B cell (primary cell): ENCODE results near the gene GABRD. TPM values are rescaled to one million over a fixed set of nuclear protein-coding genes. Genes with fewer than 3 reads are reported as not detected.

Experiments used
- ATAC-seq: fragments of 200-7000 bp; cut with Tn5 transposase; one replicate; pipeline ENCODE4 v1.10.0; 2021; ENCODE audit warnings: low read depth, mild to moderate bottlenecking, moderate number of reproducible peaks, moderate library complexity
- CTCF ChIA-PET: fragments of 350-600 bp; sonication (Branson Sonifier 250); formaldehyde crosslinking; loops from one replicate; lab custom pipeline; 2021; ENCODE audit warnings: antibody characterized with exemption, inconsistent platforms; lab: Charles Lee
- POLR2A ChIA-PET: fragments of 350-600 bp; sonication (Branson Sonifier 250); formaldehyde crosslinking; loops from one replicate; lab custom pipeline; 2021; ENCODE audit warnings: antibody characterized with exemption; lab: Charles Lee
- DNase-seq: peaks from one replicate; pipeline ENCODE4 v3.0.0; 2013
- H2AFZ ChIP-seq: 2 replicates; pipeline ENCODE4 v1.6.1; 2012; ENCODE audit warnings: mild to moderate bottlenecking, low read depth, low read length; ENCODE audit not compliant: insufficient read depth, poor library complexity, severe bottlenecking
- H3K27ac ChIP-seq, 2 donors: 1 replicate in 1 of 2; 2 replicates in 1 of 2; pipeline ENCODE4 v1.5.1; 2012 to 2013; ENCODE audit warnings: low read length in 2 of 2, mild to moderate bottlenecking in 2 of 2, moderate library complexity in 1 of 2
- H3K27me3 ChIP-seq, 4 experiments: fragments of 200-600 bp in 1 of 4; sonication (generic) in 1 of 4; replicated peaks in 1 of 4; 1 replicate in 2 of 4; 2 replicates in 2 of 4; pipeline versions ENCODE4 v1.6.1 to v1.7.0; 2013 to 2016; ENCODE audit warnings: low read length in 3 of 4, mild to moderate bottlenecking in 2 of 4, mixed read lengths in 1 of 4, moderate library complexity in 1 of 4; ENCODE audit not compliant: insufficient read depth in 4 of 4, control insufficient read depth in 3 of 4; ENCODE audit errors: control extremely low read depth in 1 of 4
- H3K36me3 ChIP-seq, 2 experiments: replicated peaks in 1 of 2; 1 replicate in 1 of 2; 2 replicates in 1 of 2; pipeline versions ENCODE4 v1.6.1 to v1.7.1; 2013; ENCODE audit warnings: low read length in 1 of 2; ENCODE audit not compliant: insufficient read depth in 2 of 2, control insufficient read depth in 1 of 2; ENCODE audit errors: control extremely low read depth in 1 of 2, extremely low read depth in 1 of 2
- H3K4me1 ChIP-seq, 2 donors: fragments of 200-600 bp in 1 of 2; sonication (generic) in 1 of 2; 1 replicate in 1 of 2; 2 replicates in 1 of 2; pipeline versions ENCODE4 v1.5.1 to v1.6.1; 2013 to 2017; ENCODE audit warnings: low read length in 2 of 2; ENCODE audit not compliant: control insufficient read depth in 2 of 2, insufficient read depth in 2 of 2
- H3K4me2 ChIP-seq: replicated peaks from 2 replicates; pipeline ENCODE3; 2012; ENCODE audit warnings: mild to moderate bottlenecking, low read depth, low read length; ENCODE audit not compliant: poor library complexity, severe bottlenecking
- H3K4me3 ChIP-seq, 5 experiments: fragments of 200-600 bp in 1 of 5; sonication (generic) in 1 of 5; 1 replicate in 3 of 5; 2 replicates in 2 of 5; pipeline versions ENCODE4 v1.5.1 to v1.7.0; 2011 to 2016; ENCODE audit warnings: low read length in 4 of 5, mild to moderate bottlenecking in 4 of 5, low read depth in 2 of 5, control low read depth in 1 of 5, moderate library complexity in 1 of 5; ENCODE audit not compliant: insufficient read depth in 1 of 5; ENCODE audit errors: control extremely low read depth in 1 of 5, extremely low read depth in 1 of 5
- H3K79me2 ChIP-seq: fragments of 200-600 bp; sonication (generic); one replicate; pipeline ENCODE4 v1.6.0; 2016; ENCODE audit warnings: low read length; ENCODE audit not compliant: control insufficient read depth, insufficient read depth
- H3K9ac ChIP-seq: fragments of 200-600 bp; sonication (generic); 2 replicates; pipeline ENCODE4 v1.6.1; 2017; ENCODE audit warnings: mild to moderate bottlenecking, low read length, moderate library complexity
- H3K9me3 ChIP-seq, 3 donors: one replicate each; pipeline versions ENCODE4 v1.6.1 to v1.7.1; 2013; ENCODE audit warnings: low read length in 2 of 3; ENCODE audit not compliant: control insufficient read depth in 2 of 3, insufficient read depth in 1 of 3; ENCODE audit errors: control extremely low read depth in 1 of 3
- H4K20me1 ChIP-seq: 2 replicates; pipeline ENCODE4 v1.6.0; 2012; ENCODE audit warnings: mild to moderate bottlenecking, low read length; ENCODE audit not compliant: insufficient read depth, control insufficient read depth, poor library complexity, severe bottlenecking
- H3K27ac Mint-ChIP-seq: one replicate; pipeline ENCODE4 v1.8.0; 2021; ENCODE audit warnings: mixed read lengths
- H3K27me3 Mint-ChIP-seq: one replicate; pipeline ENCODE4 v1.8.0; 2021; ENCODE audit warnings: mixed read lengths
- H3K4me1 Mint-ChIP-seq: one replicate; pipeline ENCODE4 v1.8.0; 2021; ENCODE audit warnings: mixed read lengths
- H3K4me3 Mint-ChIP-seq: one replicate; pipeline ENCODE4 v1.8.0; 2021; ENCODE audit warnings: mixed read lengths
- H3K9me3 Mint-ChIP-seq: one replicate; pipeline ENCODE4 v1.8.0; 2022; ENCODE audit warnings: mixed read lengths; ENCODE audit not compliant: insufficient read depth
- CTCF ChIP-seq: fragments of 200-600 bp; IDR thresholded peaks from one replicate; pipeline ENCODE4 v1.8.0; 2022; ENCODE audit warnings: antibody characterized with exemption, mild to moderate bottlenecking
- EZH2 ChIP-seq: IDR thresholded peaks from 2 replicates; pipeline ENCODE4 v1.6.1; 2012; ENCODE audit warnings: borderline replicate concordance, low read depth, mild to moderate bottlenecking, moderate library complexity, low read length; ENCODE audit not compliant: insufficient read depth, poor library complexity, severe bottlenecking
- WGBS: methylation state at CpG from one replicate; pipeline ENCODE4 v1.1.5; 2013; ENCODE audit warnings: missing lambda C conversion rate; ENCODE audit not compliant: insufficient coverage; 5-methylcytosine and 5-hydroxymethylcytosine counted together
- intact Hi-C: fragments of 100-400 bp; cut with micrococcal nuclease; formaldehyde crosslinking; loops from one replicate; pipeline ENCODE4 v1.10.0; 2022
- polyA plus RNA-seq: library from polyadenylated mRNA; depleted of rRNA; stranded (reverse); fragments of >200 nt; gene quantifications from 2 replicates; pipeline ENCODE4 v1.2.3, GENCODE V29; 2012
- total RNA-seq, 2 donors: library from RNA; stranded (reverse); fragments of 120-200 nt in 1 of 2; gene quantifications; 1 replicate in 1 of 2; 2 replicates in 1 of 2; pipeline versions ENCODE4 v1.2.3 to v1.2.4, GENCODE V29; 2013 to 2022

GABRD gene
- total and polyA plus RNA-seq, 2 donors (not counting 1 experiment from before 2014, with no cell fraction given): not detected

GRCh38 chr1:2031546-2032540, 12.7 kb downstream of the GABRD start:
- TF ChIP-seq EZH2 (no peak), CTCF (no peak)
- H3K4me2 ChIP-seq: no peak overlapping the region
- peaks cover 13 to 22% of the 10 kb centered on the region in 2 donors for H3K4me1 ChIP-seq
- H3K36me3 ChIP-seq: no peaks in the 10 kb centered on the region
- H3K79me2 ChIP-seq: no peaks in the 10 kb centered on the region
- no peak for DNase-seq
- CTCF ChIA-PET: interaction anchor here (2.1 kb wide), 1 partner anchor 13 kb away, joined by 5 read pairs; no protein-coding TSS in a partner anchor
- H3K9me3 ChIP-seq: no peaks in the 10 kb centered on the region
- H2AFZ ChIP-seq: no peak overlapping the region
- POLR2A ChIA-PET: no interaction called here
- no peak overlapping the region for H3K9ac ChIP-seq
- no peak overlapping the region for H3K27ac ChIP-seq
- H4K20me1 ChIP-seq: no peaks in the 10 kb centered on the region
- Mint-ChIP-seq H3K27me3 (peaks cover 3% of the 10 kb centered on the region), H3K4me1 (peaks cover 7% of the 10 kb centered on the region), H3K4me3 (no peak overlapping the region), H3K9me3 (no peaks in the 10 kb centered on the region), H3K27ac (no peak overlapping the region)
- peaks cover 0 to 10% (median 0%) of the 10 kb centered on the region in 4 experiments for H3K27me3 ChIP-seq
- intact Hi-C loops: no loop called here
- ATAC-seq: no peak
- WGBS: 88% methylated on average over 24 of the region's 33 CpGs
- H3K4me3 ChIP-seq: no peak overlapping the region

GRCh38 chr1:2032737-2033136, 13.6 kb downstream of the GABRD start:
- H3K27me3 ChIP-seq: peaks cover 0 to 10% (median 0%) of the 10 kb centered on the region in 4 experiments
- H3K9ac ChIP-seq: no peak overlapping the region
- 89% methylated on average over 9 of the region's 14 CpGs for WGBS
- POLR2A ChIA-PET: no interaction called here
- no peaks in the 10 kb centered on the region for H3K9me3 Mint-ChIP-seq
- no peaks in the 10 kb centered on the region for H3K36me3 ChIP-seq
- intact Hi-C loops: no loop called here
- CTCF ChIA-PET: interaction anchor here (1.1 kb wide), 1 partner anchor 12 kb away, joined by 5 read pairs; no protein-coding TSS in a partner anchor
- H4K20me1 ChIP-seq: no peaks in the 10 kb centered on the region
- no peaks in the 10 kb centered on the region for H3K79me2 ChIP-seq
- ATAC-seq: no peak
- no peak for TF ChIP-seq EZH2
- TF ChIP-seq CTCF: no peak
- H3K4me2 ChIP-seq: no peak overlapping the region
- no peak for DNase-seq
- H3K27ac Mint-ChIP-seq: no peak overlapping the region
- H3K27ac ChIP-seq: no peak overlapping the region
- no peak overlapping the region for H3K4me3 Mint-ChIP-seq
- H3K9me3 ChIP-seq: no peaks in the 10 kb centered on the region
- H3K27me3 Mint-ChIP-seq: peaks cover 3% of the 10 kb centered on the region
- peaks cover 7% of the 10 kb centered on the region for H3K4me1 Mint-ChIP-seq
- H2AFZ ChIP-seq: no peak overlapping the region
- H3K4me1 ChIP-seq: peaks cover 13 to 22% of the 10 kb centered on the region in 2 donors
- H3K4me3 ChIP-seq: no peak overlapping the region
